HG03520 (cell line): ENCODE results near the gene TPRX2.
"Not testable (repeated sequence)": the region's sequence is repeated elsewhere in the genome, so short reads cannot be mapped to it uniquely, and the experiment has no call there.

ENCODE experiments used
- ATAC-seq: cut with Tn5 transposase; IDR thresholded peaks from one replicate; pipeline ENCODE4 v1.9.1; 2021; ENCODE audit warnings: mild to moderate bottlenecking, moderate library complexity; ENCODE audit not compliant: unreplicated experiment

The TPRX2 gene, protein sequence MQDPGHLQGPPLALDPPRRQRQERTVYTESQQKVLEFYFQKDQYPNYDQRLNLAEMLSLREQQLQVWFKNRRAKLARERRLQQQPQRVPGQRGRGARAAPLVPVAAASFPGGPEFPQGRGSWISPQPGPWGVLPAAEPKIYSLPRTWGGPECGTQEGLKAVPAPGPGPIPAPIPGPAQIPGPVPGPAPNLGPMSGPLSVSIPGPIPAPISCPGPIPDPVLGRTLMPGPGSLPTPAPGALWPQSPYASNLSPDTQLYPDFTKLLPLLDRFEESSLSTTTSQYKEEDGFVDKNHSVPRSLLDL

DNA sequence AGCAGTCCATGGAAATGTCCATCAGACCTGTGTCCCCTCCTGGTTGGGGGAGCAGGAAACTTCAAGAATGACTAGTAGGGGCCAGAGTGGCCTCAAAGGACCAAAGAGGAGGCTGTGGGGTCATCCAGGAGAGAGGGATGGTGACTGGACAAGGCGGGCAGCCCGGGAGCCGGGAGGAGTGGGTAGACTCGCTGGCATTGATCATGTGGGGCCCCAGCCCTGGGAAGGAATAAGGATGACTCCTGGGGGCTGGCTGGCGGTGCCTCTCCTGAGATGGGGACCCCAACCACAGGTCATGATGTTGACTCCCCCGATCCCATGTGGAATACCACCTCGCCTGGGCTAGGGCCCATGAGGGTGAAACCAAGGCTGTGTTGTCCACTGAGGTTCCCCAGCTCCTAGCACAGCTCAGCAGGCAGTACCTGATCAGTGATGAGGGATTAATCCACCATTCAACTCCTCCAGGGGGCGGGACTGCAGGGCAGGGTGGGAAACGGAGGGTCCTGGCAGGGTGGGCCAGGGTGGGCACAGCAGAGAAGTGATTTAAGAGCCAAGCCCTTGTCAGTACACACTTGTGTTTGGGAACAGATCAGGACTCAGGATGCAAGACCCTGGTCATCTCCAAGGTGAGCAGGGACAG lies at the start of gene TPRX2:
Gene TPRX2, plus strand, starts transcription at position 590 of the 640 bp plus-strand sequence. Its CDS starts 12 bp downstream, at position 602.
- not testable (repeated sequence) for ATAC-seq

DNA sequence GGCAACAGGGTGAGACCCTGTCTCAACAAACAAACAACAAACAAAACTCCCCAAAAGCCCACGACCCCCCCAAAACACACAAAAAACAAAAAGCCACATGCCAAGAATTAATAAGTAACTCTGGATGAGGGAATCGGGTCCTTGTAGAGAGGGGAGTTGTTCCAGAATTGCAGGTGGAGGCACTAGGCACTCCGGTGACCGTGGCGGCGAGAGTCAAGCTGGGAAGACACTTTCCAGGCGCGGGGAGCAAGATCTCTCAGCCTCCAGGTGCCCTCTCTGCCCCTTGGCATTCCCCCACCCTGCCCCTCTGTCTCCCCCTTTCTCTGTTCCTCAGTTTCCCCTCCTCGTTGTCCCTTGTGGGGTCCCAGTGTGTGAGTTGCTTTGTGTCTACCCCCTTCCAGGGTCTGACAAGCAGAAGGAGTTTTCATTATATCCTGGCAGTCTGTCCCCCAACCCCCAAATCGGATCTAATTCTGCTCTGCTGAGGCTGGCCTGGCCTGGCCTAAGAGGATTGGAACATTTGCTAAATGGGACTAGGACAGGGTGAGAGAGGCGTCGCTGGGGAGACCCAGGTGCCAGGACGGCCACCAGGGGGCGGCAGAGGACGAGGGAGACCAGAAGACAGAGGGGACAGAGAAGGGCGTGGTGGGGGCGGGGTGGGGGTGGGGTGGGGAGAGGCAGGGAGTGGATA lies 45.6 kb upstream of the TPRX2 start:
- no peak for ATAC-seq

DNA sequence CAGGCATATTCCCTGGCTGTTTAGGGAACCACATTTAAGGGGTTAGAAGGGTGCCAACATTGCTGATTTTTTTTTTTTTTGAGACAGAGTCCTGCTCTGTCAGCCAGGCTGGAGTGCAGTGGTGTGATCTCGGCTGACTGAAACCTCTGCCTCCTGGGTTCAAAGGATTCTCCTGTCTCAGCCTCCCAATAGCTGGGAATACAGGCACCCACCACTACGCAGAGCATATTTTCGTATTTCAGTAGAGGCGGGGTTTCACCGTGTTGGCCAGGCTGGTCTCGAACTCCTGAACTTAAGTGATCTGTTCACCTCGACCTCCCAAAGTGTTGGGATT lies 45.1 kb upstream of the TPRX2 start:
- no peak for ATAC-seq

DNA sequence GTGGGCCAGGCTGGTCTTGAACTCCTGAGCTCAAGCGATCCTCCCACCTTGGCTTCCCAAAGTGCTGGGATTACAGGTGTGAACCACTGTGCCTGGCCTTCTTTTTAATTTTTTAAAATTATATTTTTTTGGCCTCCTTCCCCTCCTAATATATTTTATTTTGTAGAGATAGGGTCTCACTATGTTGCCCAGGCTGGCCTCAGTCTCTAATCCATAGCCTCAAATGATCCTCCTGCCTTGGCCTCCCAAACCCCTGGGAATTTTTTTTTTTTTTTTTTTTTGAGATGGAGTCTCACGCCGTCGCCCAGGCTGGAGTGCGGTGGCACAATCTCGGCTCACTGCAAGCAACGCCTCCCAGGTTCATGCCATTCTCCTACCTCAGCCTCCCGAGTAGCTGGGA lies 42.8 kb upstream of the TPRX2 start:
- not testable (repeated sequence) for ATAC-seq

DNA sequence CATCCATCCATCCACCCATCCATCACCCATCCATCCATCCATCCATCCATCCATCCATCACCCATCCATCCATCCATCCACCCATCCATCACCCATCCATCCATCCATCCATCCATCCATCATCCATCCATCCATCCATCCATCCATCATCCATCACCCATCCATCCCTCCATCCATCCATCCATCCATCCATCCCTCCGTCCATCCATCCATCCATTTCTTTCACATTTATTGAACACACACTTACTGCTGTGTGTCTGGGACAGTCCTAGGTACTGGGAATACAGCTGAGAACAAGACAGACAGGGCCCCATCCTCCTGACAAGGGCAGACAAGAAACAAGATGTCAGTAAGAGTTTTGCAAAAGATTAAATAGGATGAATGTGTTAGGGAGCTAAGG lies 40.8 kb upstream of the TPRX2 start:
- ATAC-seq = not testable (repeated sequence)

DNA sequence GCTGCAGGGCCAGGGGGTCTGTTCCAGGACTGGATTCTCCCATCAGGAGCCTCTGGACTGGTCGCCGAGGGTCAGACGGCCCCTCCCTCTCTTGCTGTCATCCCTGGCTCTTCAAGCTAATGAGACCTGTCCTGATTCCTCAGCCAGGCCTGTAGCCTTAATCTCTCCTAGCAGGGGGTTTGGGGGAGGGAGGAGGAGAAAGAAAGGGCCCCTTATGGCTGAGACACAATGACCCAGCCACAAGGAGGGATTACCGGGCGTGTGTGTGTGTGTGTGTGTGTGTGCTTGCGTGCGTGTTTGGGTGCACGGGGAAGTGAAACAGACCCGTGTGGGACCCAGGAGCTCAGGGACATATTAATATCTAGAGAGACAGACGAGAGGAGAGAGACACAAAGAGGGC lies 39.2 kb upstream of the TPRX2 start:
- ATAC-seq = no peak

DNA sequence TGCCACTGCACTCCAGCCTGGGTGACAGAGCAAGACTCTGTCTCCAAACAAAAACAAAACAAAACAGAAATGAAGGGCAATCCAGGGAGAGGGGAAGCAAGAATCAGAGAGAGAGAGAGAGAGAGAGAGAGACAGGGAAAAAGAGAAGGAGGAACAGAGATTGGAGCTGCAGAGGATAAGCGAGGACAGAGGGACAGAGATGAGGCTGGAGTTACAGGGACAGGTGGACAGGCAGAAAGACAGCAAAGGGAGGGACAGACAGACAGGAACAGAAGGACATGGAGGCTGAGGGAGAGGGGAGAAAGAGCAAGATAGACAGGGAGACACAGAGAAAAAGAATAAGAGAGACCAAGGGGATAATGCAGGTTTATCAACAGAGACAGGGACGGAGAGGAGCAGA lies 38.6 kb upstream of the TPRX2 start:
- ATAC-seq = no peak

DNA sequence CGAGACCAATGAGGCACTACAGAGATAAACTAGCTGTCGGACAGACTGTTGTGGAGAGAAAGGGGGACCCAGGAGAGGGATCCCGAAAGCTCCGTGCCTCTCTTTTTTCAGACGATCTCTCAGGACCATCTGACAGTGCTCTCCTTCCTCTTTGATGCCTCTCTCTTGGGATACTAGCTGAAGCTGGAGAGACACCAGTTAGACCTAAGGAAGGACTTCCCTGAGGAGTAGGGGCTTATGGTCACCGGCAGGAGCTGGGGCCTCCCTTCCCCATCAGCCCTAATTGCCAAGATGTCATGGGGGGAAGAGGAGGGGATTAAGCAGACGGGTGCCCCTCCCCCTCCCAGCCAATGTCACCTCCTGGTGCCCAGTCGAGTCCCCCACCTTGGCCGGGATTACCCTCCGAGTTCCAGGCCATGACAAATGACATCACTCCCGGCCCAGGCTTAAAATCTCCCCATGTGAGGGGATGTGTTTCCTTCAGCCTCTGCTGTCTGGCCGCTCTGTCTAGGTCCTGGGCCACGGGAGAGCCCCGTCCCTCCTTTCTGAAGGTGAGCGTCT lies 37.5 kb upstream of the TPRX2 start, which contains the start of gene CRX:
Gene CRX, plus strand, starts transcription at position 478 of the 561 bp plus-strand sequence. CDS start 12,507 bp downstream, outside the sequence.
- no peak for ATAC-seq

DNA sequence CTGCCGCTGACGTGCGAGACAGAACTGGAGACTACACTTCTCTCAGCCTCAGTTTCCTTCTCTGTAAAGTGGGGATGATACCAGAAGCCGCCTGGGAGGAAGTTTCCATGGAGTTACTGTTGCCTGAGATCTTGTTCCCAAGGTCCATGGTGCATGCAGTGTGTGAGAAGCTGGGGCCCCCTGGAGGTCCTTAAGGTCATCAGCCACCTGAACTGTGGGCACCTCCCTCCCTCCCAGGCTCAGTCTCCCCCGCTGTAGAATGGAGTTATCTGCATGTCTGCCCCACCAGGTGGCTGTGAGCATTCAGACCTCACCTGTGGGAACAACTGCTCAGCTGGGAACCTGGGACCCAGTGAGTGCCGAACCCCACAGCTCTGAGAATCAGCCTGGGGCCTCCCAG lies 34.6 kb upstream of the TPRX2 start:
- ATAC-seq = no peak

DNA sequence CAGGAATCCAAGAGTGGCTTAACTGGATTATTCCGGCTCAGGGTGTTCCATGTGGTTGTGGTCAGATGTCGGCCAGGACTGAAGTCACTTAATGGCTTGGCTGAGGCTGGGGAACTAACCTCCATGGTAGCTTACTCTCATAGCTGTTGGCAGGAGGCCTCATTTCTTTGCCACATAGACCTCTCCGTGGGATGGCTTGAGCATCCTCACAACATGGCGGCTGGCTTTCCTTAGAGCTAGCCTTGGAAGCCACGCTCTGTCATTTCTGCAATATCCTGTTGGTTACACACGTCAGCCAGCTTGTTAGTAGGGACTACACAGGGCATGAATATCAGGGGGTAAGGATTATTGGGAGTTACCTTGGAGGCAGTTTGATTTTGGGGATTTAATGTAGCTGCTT lies 32.2 kb upstream of the TPRX2 start:
- ATAC-seq = no peak

DNA sequence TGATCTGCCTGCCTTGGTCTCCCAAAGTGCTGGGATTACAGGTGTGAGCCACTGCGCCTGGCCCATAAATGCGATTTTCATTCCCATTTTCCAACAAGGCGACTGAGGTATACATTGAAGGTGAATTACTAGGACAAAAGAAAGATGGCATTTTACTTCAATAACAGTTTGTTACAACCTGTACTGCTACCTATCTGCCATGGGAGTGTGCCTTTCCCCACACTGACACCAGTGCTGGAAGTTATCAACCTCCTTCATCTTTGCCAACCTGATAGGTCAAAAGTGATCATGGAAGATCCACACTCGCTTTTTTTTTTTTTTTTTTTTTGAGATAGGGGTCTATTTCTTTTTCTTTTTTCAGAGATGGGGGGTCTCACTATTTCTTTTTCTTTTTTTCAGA lies 26.3 kb upstream of the TPRX2 start:
- ATAC-seq = no peak

DNA sequence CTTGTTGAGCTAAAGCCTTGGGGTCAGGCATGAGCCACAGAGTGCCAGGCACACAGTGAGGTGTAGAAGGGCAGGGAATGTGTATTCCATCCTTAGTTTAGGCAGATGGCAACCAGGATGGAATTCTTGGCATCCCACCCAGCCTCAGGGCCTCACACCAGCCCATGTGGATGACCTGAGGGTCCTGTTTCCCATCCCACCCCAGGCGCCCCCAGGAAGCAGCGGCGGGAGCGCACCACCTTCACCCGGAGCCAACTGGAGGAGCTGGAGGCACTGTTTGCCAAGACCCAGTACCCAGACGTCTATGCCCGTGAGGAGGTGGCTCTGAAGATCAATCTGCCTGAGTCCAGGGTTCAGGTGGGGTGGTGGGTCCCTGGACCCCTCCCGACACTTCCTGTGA lies 23.0 kb upstream of the TPRX2 start:
- ATAC-seq = no peak

DNA sequence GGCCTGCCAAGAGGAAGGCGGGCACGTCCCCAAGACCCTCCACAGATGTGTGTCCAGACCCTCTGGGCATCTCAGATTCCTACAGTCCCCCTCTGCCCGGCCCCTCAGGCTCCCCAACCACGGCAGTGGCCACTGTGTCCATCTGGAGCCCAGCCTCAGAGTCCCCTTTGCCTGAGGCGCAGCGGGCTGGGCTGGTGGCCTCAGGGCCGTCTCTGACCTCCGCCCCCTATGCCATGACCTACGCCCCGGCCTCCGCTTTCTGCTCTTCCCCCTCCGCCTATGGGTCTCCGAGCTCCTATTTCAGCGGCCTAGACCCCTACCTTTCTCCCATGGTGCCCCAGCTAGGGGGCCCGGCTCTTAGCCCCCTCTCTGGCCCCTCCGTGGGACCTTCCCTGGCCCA lies 19.6 kb upstream of the TPRX2 start:
- no peak for ATAC-seq

DNA sequence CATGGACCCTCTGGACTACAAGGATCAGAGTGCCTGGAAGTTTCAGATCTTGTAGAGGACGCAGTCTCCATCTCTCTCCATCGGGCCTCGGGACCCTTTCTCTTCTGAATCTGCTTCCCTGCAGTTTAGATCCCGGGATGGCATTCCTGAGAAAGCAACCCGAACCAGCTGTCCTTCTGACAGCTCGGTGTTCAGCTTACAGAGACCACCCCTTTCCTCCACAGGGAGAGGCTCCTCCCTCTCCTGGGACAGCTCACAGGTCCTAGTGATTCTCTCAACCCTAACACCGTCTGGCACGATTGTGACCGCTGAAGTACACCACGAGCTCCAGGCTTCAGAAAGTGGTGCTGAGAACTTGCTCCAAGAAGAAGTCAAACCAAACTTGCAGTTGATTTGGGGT lies 19.1 kb upstream of the TPRX2 start:
- no peak for ATAC-seq

DNA sequence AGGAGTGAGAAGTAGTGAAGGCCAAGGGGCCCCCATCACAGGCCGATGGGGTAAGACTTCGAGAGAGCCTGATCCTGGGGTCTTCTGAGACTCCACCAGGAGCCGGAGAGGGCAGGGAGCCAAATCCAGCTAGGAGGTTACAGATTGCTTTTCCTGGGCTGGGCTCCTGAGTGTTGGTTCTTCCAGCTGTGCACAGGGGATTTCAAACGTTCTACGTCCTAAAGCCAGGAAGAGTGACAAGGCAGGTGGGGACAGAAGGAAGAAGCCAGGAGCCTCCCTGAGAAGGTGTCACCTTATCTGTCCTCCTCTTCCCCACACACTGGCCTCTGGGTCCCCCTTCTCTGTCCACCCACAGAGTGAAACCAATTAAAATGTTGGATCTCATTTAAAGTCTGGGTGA lies 16.1 kb upstream of the TPRX2 start:
- no peak for ATAC-seq

DNA sequence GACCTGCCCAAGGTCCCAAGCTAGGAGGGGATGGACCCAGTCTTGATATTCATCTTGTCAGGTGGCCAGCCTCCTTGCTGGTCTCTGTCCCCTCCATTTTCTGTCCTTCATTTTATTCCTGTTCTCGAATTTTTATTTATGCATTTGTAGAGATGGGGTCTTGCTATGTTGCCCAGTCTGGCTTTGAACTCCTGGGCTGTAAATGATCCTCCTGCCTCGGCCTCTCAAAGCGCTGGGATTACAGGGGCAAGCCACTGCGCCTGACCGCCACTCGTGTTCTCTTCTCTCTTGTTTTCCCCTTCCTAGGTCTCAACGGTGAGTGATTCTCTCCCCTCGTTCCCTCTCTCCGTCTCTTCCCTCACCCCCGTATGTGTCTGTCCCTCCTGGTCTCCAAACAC lies 10.6 kb upstream of the TPRX2 start:
- ATAC-seq = no peak

DNA sequence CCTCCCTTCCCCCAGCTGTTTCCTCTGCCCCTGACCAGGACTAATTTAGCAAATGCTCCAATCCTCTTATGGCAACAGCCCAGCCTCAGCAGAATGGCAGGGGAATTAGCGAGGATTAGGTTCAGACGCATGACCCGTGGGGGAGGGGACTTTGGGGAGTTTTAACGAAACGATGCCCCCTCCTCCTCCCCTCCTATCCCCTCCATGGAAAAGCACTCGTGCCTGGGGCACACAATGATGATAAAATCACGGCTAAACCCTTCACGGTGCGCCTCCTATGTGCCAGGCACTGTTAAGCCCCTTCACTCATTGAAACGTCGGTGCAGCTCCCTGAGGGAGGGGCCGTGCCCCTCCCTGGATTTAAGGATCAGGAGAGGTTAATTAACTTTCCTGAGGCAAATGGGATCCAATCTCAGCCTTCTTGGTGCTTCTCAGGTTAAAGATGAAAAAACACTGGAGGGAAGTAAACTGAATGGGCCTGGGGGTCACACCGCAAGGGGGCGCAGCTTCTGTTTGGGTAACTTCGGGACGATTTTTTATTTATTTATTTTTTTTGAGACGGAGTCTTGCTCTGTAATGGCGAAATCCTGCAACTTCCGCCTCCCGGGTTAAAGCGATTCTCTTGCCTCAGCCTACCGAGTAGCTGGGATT lies 10.1 kb upstream of the TPRX2 start:
- ATAC-seq = no peak

DNA sequence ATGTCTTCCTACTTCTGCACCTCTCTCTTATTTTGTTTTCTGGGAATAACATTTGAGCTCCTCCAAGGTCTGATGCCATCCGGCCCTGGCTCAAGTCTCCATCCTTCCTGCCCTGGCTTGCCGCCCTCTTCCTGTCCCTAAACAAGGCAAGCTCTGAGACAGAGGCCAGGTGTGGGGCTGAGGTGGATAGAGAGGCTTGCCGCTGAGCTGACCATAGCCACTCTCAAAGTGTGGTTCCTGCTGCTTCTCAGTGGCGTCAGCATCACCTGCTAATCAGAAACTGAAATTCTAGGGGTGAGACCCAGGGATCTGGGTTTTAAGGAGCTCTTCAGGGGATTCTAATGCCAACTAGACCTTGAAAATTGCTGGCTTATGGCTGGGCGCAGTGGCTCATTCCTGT lies 6.0 kb upstream of the TPRX2 start:
- no peak for ATAC-seq

DNA sequence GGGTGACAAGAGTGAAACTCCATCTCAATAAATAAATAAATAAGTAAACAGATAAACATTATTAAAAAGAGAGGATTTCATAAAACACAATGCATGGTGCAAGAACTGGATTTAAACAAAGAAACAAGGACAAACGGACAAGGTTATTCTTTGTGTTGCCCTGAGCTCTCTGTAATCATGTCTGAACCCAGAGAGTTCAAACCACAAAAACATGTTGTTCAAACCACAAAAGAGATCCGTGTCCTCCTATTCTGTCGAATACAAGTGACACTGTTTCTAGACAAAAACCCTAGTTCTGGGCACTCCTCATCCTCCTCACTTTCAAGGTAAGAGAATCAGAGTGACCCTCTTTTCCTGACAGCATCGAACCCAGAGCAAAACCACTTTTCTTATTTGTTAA lies 4.6 kb upstream of the TPRX2 start:
- ATAC-seq = no peak

DNA sequence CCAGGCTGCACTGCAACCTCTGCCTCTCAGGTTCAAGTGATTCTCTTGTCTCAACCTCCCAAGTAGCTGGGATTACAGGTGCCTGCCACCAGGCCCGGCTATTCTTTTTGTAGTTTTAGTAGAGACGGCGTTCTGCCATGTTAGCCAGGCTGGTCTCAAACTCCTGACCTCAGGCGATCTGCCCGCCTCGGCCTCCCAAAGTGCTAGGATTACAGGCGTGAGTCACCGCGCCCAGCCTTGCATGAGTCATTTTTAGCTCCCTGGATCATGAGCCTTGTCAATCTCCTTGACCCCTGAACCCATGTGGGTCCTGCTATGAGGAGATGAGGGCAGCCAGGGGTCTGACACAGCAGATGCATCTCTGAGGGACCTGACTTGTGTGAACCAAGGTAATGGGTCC lies 804 bp upstream of the TPRX2 start:
- not testable (repeated sequence) for ATAC-seq

DNA sequence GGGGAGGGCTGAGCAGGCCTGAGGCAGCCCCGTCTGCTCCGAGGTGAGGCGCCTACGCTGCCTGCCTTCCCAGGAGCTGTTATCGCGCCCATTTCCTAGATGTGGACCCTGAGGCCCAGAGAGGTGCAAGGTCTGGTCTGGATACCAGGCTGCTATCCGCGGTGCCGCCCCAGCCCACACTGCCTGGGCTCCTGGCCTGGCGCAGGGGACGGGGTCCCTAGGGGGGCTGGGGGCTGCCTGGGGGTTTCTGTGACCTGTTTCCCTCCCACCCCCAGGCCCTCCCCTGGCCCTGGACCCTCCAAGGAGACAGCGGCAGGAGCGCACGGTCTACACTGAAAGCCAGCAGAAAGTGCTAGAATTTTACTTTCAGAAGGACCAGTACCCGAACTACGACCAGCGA lies 803 bp downstream of the TPRX2 start:
- not testable (repeated sequence) for ATAC-seq
